ENCODE measurements around the gene SLC20A1. TPM values are rescaled to one million over a fixed set of nuclear protein-coding genes. Genes with fewer than 3 reads are reported as not detected.

Gene SLC20A1
- total RNA-seq, 1 experiment from 2014 or later = 123 TPM

GRCh38 chr2:112656679-112657078 lies 10.9 kb downstream of the SLC20A1 start:
- DNase-seq = no peak
- Histone ChIP-seq H2BK12ac (ENCODE audit: insufficient read length, low read depth, low read length) (no peak overlapping the region), H4K8ac (replicated peaks; ENCODE audit: insufficient read length, low read depth, low read length) (no peak overlapping the region), H4K20me1 (ENCODE audit: control insufficient read depth, insufficient read depth, insufficient read length) (no peaks in the 10 kb centered on the region), H3K18ac (ENCODE audit: insufficient read length, low read depth, low read length) (no peak overlapping the region), H3K14ac (ENCODE audit: insufficient read depth, low read length) (no peak overlapping the region), H3K23me2 (ENCODE audit: insufficient read length, low read depth, low read length, poor library complexity, severe bottlenecking) (no peaks in the 10 kb centered on the region), H3K9ac (ENCODE audit: extremely low read depth, insufficient read length, low read length) (no peak overlapping the region), H4K91ac (ENCODE audit: insufficient read length, low read depth, low read length) (no peak overlapping the region), H3K23ac (ENCODE audit: insufficient read length, low read depth, low read length) (no peak overlapping the region), H3K79me1 (ENCODE audit: insufficient read depth, low read depth, low read length, poor library complexity, severe bottlenecking) (no peaks in the 10 kb centered on the region), H3K27me3 (ENCODE audit: insufficient read depth, low read length) (no peaks in the 10 kb centered on the region), H2AFZ (ENCODE audit: low read length) (no peak overlapping the region), H3K4ac (ENCODE audit: low read depth, low read length) (no peak overlapping the region), H3T11ph (ENCODE audit: low read length) (no peak overlapping the region), H2BK20ac (ENCODE audit: low read depth, low read length, poor library complexity, severe bottlenecking) (no peak overlapping the region), H2BK15ac (ENCODE audit: low read depth, low read length) (no peak overlapping the region), H3K9me3 (ENCODE audit: control insufficient read depth, low read depth, low read length) (no peaks in the 10 kb centered on the region), H2AK5ac (ENCODE audit: insufficient read length, low read length) (no peak overlapping the region), H3K4me1 (ENCODE audit: insufficient read depth, low read length) (no peaks in the 10 kb centered on the region), H4K5ac (ENCODE audit: insufficient read length, low read depth, low read length) (no peak overlapping the region), H3K56ac (ENCODE audit: insufficient read length, low read depth, low read length) (no peak overlapping the region), H3K4me2 (ENCODE audit: insufficient read depth, insufficient read length, low read length) (no peak overlapping the region), H2BK5ac (ENCODE audit: insufficient read length, low read length) (no peak overlapping the region), H2BK120ac (ENCODE audit: low read depth, low read length, poor library complexity, severe bottlenecking) (no peak overlapping the region), H3K27ac (ENCODE audit: insufficient read length, low read depth, low read length) (no peak overlapping the region), H3K79me2 (ENCODE audit: insufficient read depth, low read length) (no peaks in the 10 kb centered on the region)
- Mint-ChIP-seq H3K36me3 (ENCODE audit: insufficient read depth in 1 of 3, low read depth in 3 of 3) (peaks cover 57 to 96% (median 89%) of the 10 kb centered on the region in 3 experiments), H3K4me3 (no peak overlapping the region), H3K27ac (no peak overlapping the region), H3K27me3 (ENCODE audit: low read depth) (no peaks in the 10 kb centered on the region), H3K9me3 (no peaks in the 10 kb centered on the region), H3K4me1 (no peaks in the 10 kb centered on the region)
- no CpG with 5 or more reads among the region's 4 CpGs for WGBS (ENCODE audit: extremely low coverage, insufficient read length, low lambda C conversion rate)
- TF ChIP-seq CTCF (conservative IDR thresholded peaks at IDR 0.05) = no peak

Data from H9 (cell line).